ENCODE data around the gene POU2AF2. TPM values are rescaled to one million over a fixed set of nuclear protein-coding genes. Genes with fewer than 3 reads are reported as not detected.

The POU2AF2 gene
- total RNA-seq, 1 experiment from 2014 or later = not detected

DNA sequence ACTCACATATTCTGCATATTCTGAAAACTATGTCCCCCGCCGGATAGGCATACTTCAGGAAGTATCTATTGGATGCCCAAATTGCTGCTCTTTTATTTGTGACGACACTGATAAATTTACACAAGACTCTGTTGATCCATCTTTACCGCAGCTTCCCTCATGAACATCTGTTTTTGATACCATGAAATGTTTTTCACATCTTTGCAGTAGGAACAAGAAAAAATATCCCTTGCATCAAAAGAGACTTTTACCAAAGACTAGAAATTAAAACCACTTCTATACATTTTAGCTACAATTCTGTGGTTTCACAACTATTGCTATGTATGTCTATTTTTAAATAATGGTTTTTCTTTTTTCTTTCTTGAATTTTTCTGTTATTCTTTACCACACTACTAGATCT is 15.3 kb downstream of the POU2AF2 start:
- WGBS (ENCODE audit: extremely low coverage, insufficient read length, low lambda C conversion rate) = no CpG with 5 or more reads among the region's 4 CpGs
- Histone ChIP-seq H2BK15ac (ENCODE audit: low read depth, low read length) (no peak overlapping the region), H3K9ac (ENCODE audit: extremely low read depth, insufficient read length, low read length) (no peak overlapping the region)

More for the DNA sequence above, 15.3 kb downstream of the POU2AF2 start:
- no peak overlapping the region for H2AK5ac ChIP-seq (ENCODE audit: insufficient read length, low read length)
- no peaks in the 10 kb centered on the region for H3K27me3 ChIP-seq (ENCODE audit: insufficient read depth, low read length)
- no peaks in the 10 kb centered on the region for H3K23me2 ChIP-seq (ENCODE audit: insufficient read length, low read depth, low read length, poor library complexity, severe bottlenecking)
- no peak overlapping the region for H4K8ac ChIP-seq (replicated peaks; ENCODE audit: insufficient read length, low read depth, low read length)
- no peak overlapping the region for H3K23ac ChIP-seq (ENCODE audit: insufficient read length, low read depth, low read length)
- H3K4me2 ChIP-seq (ENCODE audit: insufficient read depth, insufficient read length, low read length) = no peak overlapping the region
- H4K20me1 ChIP-seq (ENCODE audit: control insufficient read depth, insufficient read depth, insufficient read length) = no peaks in the 10 kb centered on the region
- no peak overlapping the region for H2BK5ac ChIP-seq (ENCODE audit: insufficient read length, low read length)
- Mint-ChIP-seq H3K4me1 (no peaks in the 10 kb centered on the region), H3K36me3 (ENCODE audit: insufficient read depth in 1 of 3, low read depth in 3 of 3) (no peaks in the 10 kb centered on the region), H3K27ac (no peak overlapping the region), H3K27me3 (ENCODE audit: low read depth) (peaks cover 2% of the 10 kb centered on the region), H3K9me3 (no peaks in the 10 kb centered on the region), H3K4me3 (no peak overlapping the region)
- no peaks in the 10 kb centered on the region for H3K79me1 ChIP-seq (ENCODE audit: insufficient read depth, low read depth, low read length, poor library complexity, severe bottlenecking)
- TF ChIP-seq, protein P1, sequence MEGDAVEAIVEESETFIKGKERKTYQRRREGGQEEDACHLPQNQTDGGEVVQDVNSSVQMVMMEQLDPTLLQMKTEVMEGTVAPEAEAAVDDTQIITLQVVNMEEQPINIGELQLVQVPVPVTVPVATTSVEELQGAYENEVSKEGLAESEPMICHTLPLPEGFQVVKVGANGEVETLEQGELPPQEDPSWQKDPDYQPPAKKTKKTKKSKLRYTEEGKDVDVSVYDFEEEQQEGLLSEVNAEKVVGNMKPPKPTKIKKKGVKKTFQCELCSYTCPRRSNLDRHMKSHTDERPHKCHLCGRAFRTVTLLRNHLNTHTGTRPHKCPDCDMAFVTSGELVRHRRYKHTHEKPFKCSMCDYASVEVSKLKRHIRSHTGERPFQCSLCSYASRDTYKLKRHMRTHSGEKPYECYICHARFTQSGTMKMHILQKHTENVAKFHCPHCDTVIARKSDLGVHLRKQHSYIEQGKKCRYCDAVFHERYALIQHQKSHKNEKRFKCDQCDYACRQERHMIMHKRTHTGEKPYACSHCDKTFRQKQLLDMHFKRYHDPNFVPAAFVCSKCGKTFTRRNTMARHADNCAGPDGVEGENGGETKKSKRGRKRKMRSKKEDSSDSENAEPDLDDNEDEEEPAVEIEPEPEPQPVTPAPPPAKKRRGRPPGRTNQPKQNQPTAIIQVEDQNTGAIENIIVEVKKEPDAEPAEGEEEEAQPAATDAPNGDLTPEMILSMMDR (conservative IDR thresholded peaks at IDR 0.05) = no peak
- no peak overlapping the region for H3K27ac ChIP-seq (ENCODE audit: insufficient read length, low read depth, low read length)
- no peak overlapping the region for H3K14ac ChIP-seq (ENCODE audit: insufficient read depth, low read length)
- H4K91ac ChIP-seq (ENCODE audit: insufficient read length, low read depth, low read length) = no peak overlapping the region
- no peak overlapping the region for H3K18ac ChIP-seq (ENCODE audit: insufficient read length, low read depth, low read length)
- H3K4me1 ChIP-seq (ENCODE audit: insufficient read depth, low read length) = no peaks in the 10 kb centered on the region
- no peak overlapping the region for H3K56ac ChIP-seq (ENCODE audit: insufficient read length, low read depth, low read length)
- no peaks in the 10 kb centered on the region for H3K79me2 ChIP-seq (ENCODE audit: insufficient read depth, low read length)
- no peak overlapping the region for H2AFZ ChIP-seq (ENCODE audit: low read length)
- H3K9me3 ChIP-seq (ENCODE audit: control insufficient read depth, low read depth, low read length) = no peaks in the 10 kb centered on the region
- DNase-seq = no peak
- H2BK12ac ChIP-seq (ENCODE audit: insufficient read length, low read depth, low read length) = no peak overlapping the region
- H3K4ac ChIP-seq (ENCODE audit: low read depth, low read length) = no peak overlapping the region
- H4K5ac ChIP-seq (ENCODE audit: insufficient read length, low read depth, low read length) = no peak overlapping the region
- no peak overlapping the region for H2BK120ac ChIP-seq (ENCODE audit: low read depth, low read length, poor library complexity, severe bottlenecking)
- no peak overlapping the region for H3T11ph ChIP-seq (ENCODE audit: low read length)
- no peak overlapping the region for H2BK20ac ChIP-seq (ENCODE audit: low read depth, low read length, poor library complexity, severe bottlenecking)

All from H9 (cell line).